K562 (cell line): ENCODE data around the gene MARVELD1. TPM values are rescaled to one million over a fixed set of nuclear protein-coding genes. Genes with fewer than 3 reads are reported as not detected.

ENCODE experiments used
- ATAC-seq: fragments of 200-7000 bp; cut with Tn5 transposase; 3 replicates; pipeline ENCODE4 v1.9.1; 2020; ENCODE audit warnings: moderate library complexity
- BruUV-seq: library from RNA; stranded (reverse); fragments of 400-500 nt; replicated peaks from 2 replicates; lab custom pipeline; 2021; lab: Mats Ljungman, UMichigan
- CTCF ChIA-PET: fragments of 300-600 bp; formaldehyde crosslinking; extraction: SDS; loops from one replicate; lab custom pipeline; 2021; ENCODE audit warnings: low intra/inter-chr PET ratio; lab: Yijun Ruan, JAX
- POLR2A ChIA-PET: fragments of 300-600, 350-650 bp; sonication (Branson Sonifier 250); formaldehyde crosslinking; extraction: SDS; loops from one replicate; lab custom pipeline; 2021; ENCODE audit warnings: antibody characterized with exemption, inconsistent platforms; lab: Yijun Ruan, JAX
- DNase-seq, 4 experiments: peaks; one replicate each; pipeline versions ENCODE4 v3.0.0 to v3.0.0-alpha.2; 2011 to 2018; ENCODE audit warnings: low spot score in 3 of 4, mixed read lengths in 3 of 4; ENCODE audit errors: extremely low read depth in 1 of 4
- FAIRE-seq: peaks from 2 replicates; lab custom pipeline; 2011; peaks lifted over from hg19 to GRCh38; lab: Jason Lieb, UNC
- H2AFZ ChIP-seq: 2 replicates; pipeline ENCODE4 v1.6.0; 2011; ENCODE audit warnings: low read depth, low read length, control low read depth, inconsistent platforms
- H3K27ac ChIP-seq: fragments of 200-600 bp; 3 replicates; pipeline ENCODE4 v1.8.0; 2011; ENCODE audit warnings: low read depth, mild to moderate bottlenecking, control low read depth, inconsistent platforms, low read length, moderate library complexity, mixed read lengths; ENCODE audit errors: extremely low read depth
- H3K27me3 ChIP-seq, 2 experiments: fragments of 300-600 bp in 1 of 2; 2 replicates in 1 of 2; 3 replicates in 1 of 2; pipeline versions ENCODE4 v1.6.0 to v1.8.0; 2011; ENCODE audit warnings: inconsistent platforms in 2 of 2, low read length in 2 of 2, mild to moderate bottlenecking in 1 of 2, mixed read lengths in 1 of 2, moderate library complexity in 1 of 2; ENCODE audit not compliant: control insufficient read depth in 2 of 2, insufficient read depth in 2 of 2
- H3K36me3 ChIP-seq: fragments of 300-600 bp; 3 replicates; pipeline ENCODE4 v1.8.0; 2011; ENCODE audit warnings: mild to moderate bottlenecking, low read length, inconsistent platforms; ENCODE audit not compliant: control insufficient read depth, insufficient read depth
- H3K4me1 ChIP-seq, 2 experiments: fragments of 200-600 bp in 1 of 2; replicated peaks in 1 of 2; 2 replicates in 1 of 2; 3 replicates in 1 of 2; pipeline versions ENCODE4 v1.5.1 to v1.8.0; 2011; ENCODE audit warnings: inconsistent platforms in 2 of 2, low read length in 2 of 2, mild to moderate bottlenecking in 1 of 2, mixed read lengths in 1 of 2, moderate library complexity in 1 of 2; ENCODE audit not compliant: control insufficient read depth in 2 of 2, insufficient read depth in 2 of 2
- H3K4me2 ChIP-seq: 2 replicates; pipeline ENCODE4 v1.6.1; 2011; ENCODE audit warnings: low read length, control low read depth, inconsistent platforms, mixed read lengths; ENCODE audit not compliant: insufficient read depth
- H3K4me3 ChIP-seq: fragments of 200-600 bp; sonication (generic), shearing (Covaris generic); 2 replicates; pipeline ENCODE4 v1.5.1; 2016; ENCODE audit warnings: control low read depth, inconsistent platforms
- H3K79me2 ChIP-seq: fragments of 200-600 bp; 3 replicates; pipeline ENCODE4 v1.8.0; 2011; ENCODE audit warnings: low read length, inconsistent platforms; ENCODE audit not compliant: control insufficient read depth, insufficient read depth
- H3K9ac ChIP-seq, 2 experiments: 2 replicates each; pipeline versions ENCODE4 v1.6.0 to v1.6.1; 2011; ENCODE audit warnings: low read depth in 2 of 2, low read length in 2 of 2, control low read depth in 1 of 2, inconsistent platforms in 1 of 2, mild to moderate bottlenecking in 1 of 2, mixed read lengths in 1 of 2; ENCODE audit not compliant: insufficient read depth in 1 of 2
- H3K9me1 ChIP-seq: one replicate; pipeline ENCODE4 v1.6.0; 2011; ENCODE audit warnings: inconsistent platforms, mild to moderate bottlenecking, low read length, moderate library complexity; ENCODE audit not compliant: control insufficient read depth, insufficient read depth
- H3K9me3 ChIP-seq: replicated peaks from 2 replicates; pipeline ENCODE4 v1.5.1; 2011; ENCODE audit warnings: low read depth, low read length, inconsistent platforms; ENCODE audit not compliant: control insufficient read depth, insufficient read depth
- H4K20me1 ChIP-seq: replicated peaks from 2 replicates; pipeline ENCODE4 v1.6.1; 2011; ENCODE audit warnings: low read length, inconsistent platforms, mixed read lengths; ENCODE audit not compliant: control insufficient read depth, insufficient read depth
- ARNT ChIP-seq, 2 experiments: fragments of 450-650 bp; IDR thresholded peaks; 2 replicates each; pipeline ENCODE4 v1.6.1; 2016; ENCODE audit warnings: mild to moderate bottlenecking in 1 of 2
- CEBPZ ChIP-seq: fragments of 150-350 bp; IDR thresholded peaks from 2 replicates; pipeline ENCODE4 v1.6.1; 2014; ENCODE audit warnings: low read depth, mild to moderate bottlenecking, low read length, borderline replicate concordance
- CREB5 ChIP-seq: fragments of 250-450 bp; sonication (Bioruptor Pico); IDR thresholded peaks from 2 replicates; pipeline ENCODE4 v1.5.0; 2020; ENCODE audit warnings: mild to moderate bottlenecking
- CTBP1 ChIP-seq: fragments of 450-650 bp; IDR thresholded peaks from 2 replicates; pipeline ENCODE4 v1.6.1; 2016; ENCODE audit warnings: borderline replicate concordance
- FOXA1 ChIP-seq: fragments of 450-650 bp; IDR thresholded peaks from 2 replicates; pipeline ENCODE4 v1.6.1; 2016; ENCODE audit warnings: mild to moderate bottlenecking, borderline replicate concordance
- HDAC2 ChIP-seq: fragments of 450-650 bp; IDR thresholded peaks from 2 replicates; pipeline ENCODE4 v1.6.1; 2016; ENCODE audit warnings: mild to moderate bottlenecking
- JUND ChIP-seq, 2 experiments: IDR thresholded peaks; 2 replicates in 1 of 2; 3 replicates in 1 of 2; pipeline ENCODE4 v1.6.1; 2011; ENCODE audit warnings: borderline replicate concordance in 2 of 2, low read depth in 2 of 2, low read length in 2 of 2, improper control_type of control experiment in 1 of 2, missing biosample characterization in 1 of 2, missing genetic modification characterization in 1 of 2, missing genetic modification reagents in 1 of 2
- NFIC ChIP-seq: fragments of 450-650 bp; IDR thresholded peaks from 2 replicates; pipeline ENCODE4 v1.6.1; 2017; ENCODE audit warnings: mild to moderate bottlenecking, inconsistent platforms
- NFXL1 ChIP-seq: fragments of 450-650 bp; formaldehyde crosslinking; IDR thresholded peaks from 2 replicates; pipeline ENCODE4 v1.4.0; 2021; ENCODE audit warnings: mild to moderate bottlenecking
- NR2C1 ChIP-seq, 2 experiments: fragments of 450-650 bp; IDR thresholded peaks; 2 replicates each; pipeline ENCODE4 v1.6.1; 2017; ENCODE audit warnings: mild to moderate bottlenecking in 2 of 2, antibody characterized with exemption in 1 of 2, inconsistent platforms in 1 of 2, missing compliant biosample characterization in 1 of 2, missing genetic modification characterization in 1 of 2
- NR2C2 ChIP-seq, 2 experiments: fragments of 200-800 bp in 1 of 2; sonication (Bioruptor generic) in 1 of 2; sonication (generic) in 1 of 2; formaldehyde crosslinking in 1 of 2; IDR thresholded peaks; 2 replicates each; pipeline versions ENCODE4 v1.6.1 to v1.8.0; 2016 to 2022; ENCODE audit warnings: mild to moderate bottlenecking in 1 of 2, missing compliant biosample characterization in 1 of 2, missing genetic modification characterization in 1 of 2, missing genetic modification reagents in 1 of 2
- POU5F1 ChIP-seq: fragments of 150-350 bp; IDR thresholded peaks from 2 replicates; pipeline ENCODE4 v1.6.1; 2014; ENCODE audit warnings: borderline replicate concordance, low read length, low read depth, mild to moderate bottlenecking; ENCODE audit not compliant: partially characterized antibody
- TEAD4 ChIP-seq, 2 experiments: sonication (generic) in 1 of 2; formaldehyde crosslinking in 1 of 2; IDR thresholded peaks; 2 replicates each; pipeline versions ENCODE4 v1.6.1 to v1.8.0; 2012 to 2022; ENCODE audit warnings: borderline replicate concordance in 1 of 2, inconsistent platforms in 1 of 2, low read length in 1 of 2, mild to moderate bottlenecking in 1 of 2, missing genetic modification reagents in 1 of 2
- ZBED1 ChIP-seq: IDR thresholded peaks from 2 replicates; pipeline ENCODE4 v1.6.1; 2014
- ZFP30 ChIP-seq: fragments of 250-450 bp; sonication (Bioruptor Pico); IDR thresholded peaks from 2 replicates; pipeline ENCODE4 v1.8.0; 2022; ENCODE audit warnings: moderate library complexity, mild to moderate bottlenecking, inconsistent platforms, borderline replicate concordance
- WGBS: fragments of 100-300 bp; shearing (Covaris generic); methylation state at CpG from one replicate; pipeline ENCODE4 v1.1.6; 2016; ENCODE audit warnings: low coverage, mixed read lengths; ENCODE audit not compliant: insufficient coverage; ENCODE audit errors: missing lambda C conversion rate; 5-methylcytosine and 5-hydroxymethylcytosine counted together
- in situ Hi-C: fragments of 300-500 bp; cut with MboI; formaldehyde crosslinking; loops from 4 replicates; pipeline ENCODE4 v1.15.0; 2018; ENCODE audit warnings: inconsistent platforms, mixed read lengths
- intact Hi-C: fragments of 100-400 bp; cut with micrococcal nuclease; formaldehyde crosslinking; loops from 2 replicates; pipeline ENCODE4 v1.14.2; 2022
- polyA plus RNA-seq, 8 experiments: library from polyadenylated mRNA; depleted of rRNA in 4 of 8; stranded (reverse) in 5 of 8; unstranded in 3 of 8; fragments of >200 nt; fragmentation: Nextera tagmentation in 2 of 8; fragmentation: Illumina TruSeq in 1 of 8; extraction: Ambion mirVana in 2 of 8; extraction: Trizol in 1 of 8; gene quantifications; 2 replicates each; pipeline versions ENCODE4 v1.2.1 to v1.2.3, GENCODE V29; 2011 to 2014; ENCODE audit warnings: inconsistent platforms in 1 of 8, missing spikeins in 1 of 8
- total RNA-seq, 7 experiments: library from RNA; depleted of rRNA in 6 of 7; stranded (reverse); fragments of >200 nt in 6 of 7; fragmentation: Illumina TruSeq in 2 of 7; extraction: Trizol in 2 of 7; gene quantifications; 2 replicates each; pipeline versions ENCODE4 v1.2.1 to v1.2.3, GENCODE V29; 2011 to 2021; ENCODE audit warnings: low replicate concordance in 1 of 7

MARVELD1 gene
- total and polyA plus RNA-seq, 9 of the 15 experiments (the other 6 are each of a cell fraction or from before 2014, with no cell fraction given), result 2.7 to 12.5 (median 5.3) TPM

GRCh38 chr10:97673736-97674525 is 39.6 kb upstream of the MARVELD1 start:
- 10% methylated on average over 6 of the region's 8 CpGs for WGBS
- Histone ChIP-seq H3K9ac (0 out of 4 replicates have a peak overlapping the region, but pooled peaks of 1 of the 2 experiments have one; percentile 1), H3K79me2 (no peaks in the 10 kb centered on the region), H2AFZ (no peak overlapping the region), H4K20me1 (no peaks in the 10 kb centered on the region), H3K27ac (no peak overlapping the region), H3K4me1 (peaks cover 2 to 13% of the 10 kb centered on the region in 2 experiments; a peak in 3 of 5 replicates), H3K4me2 (no peak overlapping the region), H3K4me3 (no peak overlapping the region), H3K9me1 (no peaks in the 10 kb centered on the region), H3K27me3 (no peaks in the 10 kb centered on the region), H3K36me3 (peaks cover 61% of the 10 kb centered on the region), H3K9me3 (no peaks in the 10 kb centered on the region)
- intact Hi-C loops, result no loop called here
- BruUV-seq, result no TSS peak
- POLR2A ChIA-PET, result interaction anchor here (0.7 to 2.1 kb wide), 2 partner anchors 10 to 153 kb away, joined by 4 to 8 read pairs; no protein-coding TSS in a partner anchor
- DNase-seq (peak in 2 of 4 experiments; percentile 47 to 73), ATAC-seq (peak; percentile 80), FAIRE-seq (peak; percentile 79)
- in situ Hi-C loops, result no loop called here
- CTCF ChIA-PET, result no interaction called here
- TF ChIP-seq ARNT (IDR thresholded peaks at IDR 0.05) (no peak), CTBP1 (peak; percentile 43; the same call in 1 of the 2 replicates), POU5F1 (no peak), JUND (IDR thresholded peaks at IDR 0.05; ENCODE audit: borderline replicate concordance, low read depth, low read length) (0 out of 2 replicates have a peak, but pooled peaks have one; percentile 3), JUND (tag; IDR thresholded peaks at IDR 0.05; ENCODE audit: borderline replicate concordance, low read depth, low read length) (no peak), CEBPZ (no peak), NR2C2 (CRISPR knock-in tag; IDR thresholded peaks at IDR 0.05) (no peak), NR2C2 (tag; IDR thresholded peaks at IDR 0.05) (peak; percentile 65), TEAD4 (IDR thresholded peaks at IDR 0.05; ENCODE audit: low read length) (no peak), TEAD4 (CRISPR knock-in tag; IDR thresholded peaks at IDR 0.05; ENCODE audit: borderline replicate concordance) (no peak), ZBED1 (no peak), NFIC (peak; percentile 80), HDAC2 (no peak), NFXL1 (CRISPR knock-in tag) (no peak), CREB5 (CRISPR knock-in tag) (no peak), FOXA1 (no peak), ZFP30 (no peak), NR2C1 (IDR thresholded peaks at IDR 0.05) (peak; percentile 29; the same call in 1 of the 2 replicates), NR2C1 (tag; IDR thresholded peaks at IDR 0.05) (peak; percentile 45; the same call in 1 of the 2 replicates)
